Head of caudate nucleus (tissue), 42 donors: ENCODE results near the gene WDR5B.
"Not testable (repeated sequence)": the region's sequence is repeated elsewhere in the genome, so short reads cannot be mapped to it uniquely, and the experiment has no call there.

ENCODE experiments used
- DNase-seq, 42 donors: peaks; one replicate each; pipeline versions ENCODE4 v3.0.0 to v3.0.0-alpha.2; 2020 to 2021; ENCODE audit warnings: mixed read lengths in 7 of 42
- intact Hi-C: fragments of 100-400 bp; cut with DNase I; formaldehyde crosslinking; loops from one replicate; pipeline ENCODE4 v1.15.0; 2022

The WDR5B gene

DNA sequence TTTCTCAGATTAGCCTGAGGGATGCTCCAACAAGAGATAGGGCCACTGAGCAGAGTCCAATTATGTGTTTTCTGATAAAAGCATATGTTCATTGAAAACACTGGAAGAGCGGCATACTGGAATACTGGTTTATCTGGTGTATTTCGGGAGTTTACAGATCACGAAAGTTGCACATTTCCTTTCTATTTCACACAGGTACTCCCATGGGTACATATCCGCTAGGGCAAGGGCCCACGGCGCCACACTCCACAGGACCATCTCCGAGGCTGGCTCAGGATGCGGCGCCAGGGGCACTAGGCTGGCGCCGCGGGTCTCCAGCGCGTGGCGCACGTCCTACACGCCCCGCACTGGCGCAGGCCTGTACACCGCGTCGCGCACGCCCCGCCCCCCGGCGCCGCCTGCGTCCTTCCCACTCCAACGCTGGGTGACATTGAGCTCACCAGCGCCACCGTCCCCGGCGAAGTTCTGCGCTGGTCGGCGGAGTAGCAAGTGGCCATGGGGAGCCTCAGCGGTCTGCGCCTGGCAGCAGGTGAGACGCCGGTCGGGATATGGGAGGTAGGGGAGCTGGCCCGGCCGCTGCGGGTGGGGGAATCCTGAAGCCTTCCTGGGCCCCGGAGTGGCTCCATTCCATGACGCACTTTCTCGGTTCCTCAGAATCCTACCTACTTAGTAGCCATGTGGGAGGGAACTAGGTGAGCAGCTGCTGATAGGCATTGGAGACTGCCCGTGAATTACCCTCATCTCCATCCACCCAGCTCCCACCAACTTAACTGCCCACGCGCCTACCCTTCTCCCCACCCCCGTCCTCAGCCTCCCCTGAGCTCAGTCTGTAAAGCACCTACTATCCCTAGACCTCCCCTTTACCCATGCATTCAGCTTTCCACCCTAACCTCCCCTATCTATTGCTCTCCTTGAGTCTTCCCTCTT, 31.8 kb downstream of the WDR5B start, which contains the start of gene FAM162A:
Gene FAM162A (plus strand): TSS at position 412 of the 927 bp plus-strand sequence. CDS start 84 bp downstream, at position 496.
- peak; percentile 85 to 98 (median 95) for DNase-seq
- intact Hi-C loops: no loop called here

DNA sequence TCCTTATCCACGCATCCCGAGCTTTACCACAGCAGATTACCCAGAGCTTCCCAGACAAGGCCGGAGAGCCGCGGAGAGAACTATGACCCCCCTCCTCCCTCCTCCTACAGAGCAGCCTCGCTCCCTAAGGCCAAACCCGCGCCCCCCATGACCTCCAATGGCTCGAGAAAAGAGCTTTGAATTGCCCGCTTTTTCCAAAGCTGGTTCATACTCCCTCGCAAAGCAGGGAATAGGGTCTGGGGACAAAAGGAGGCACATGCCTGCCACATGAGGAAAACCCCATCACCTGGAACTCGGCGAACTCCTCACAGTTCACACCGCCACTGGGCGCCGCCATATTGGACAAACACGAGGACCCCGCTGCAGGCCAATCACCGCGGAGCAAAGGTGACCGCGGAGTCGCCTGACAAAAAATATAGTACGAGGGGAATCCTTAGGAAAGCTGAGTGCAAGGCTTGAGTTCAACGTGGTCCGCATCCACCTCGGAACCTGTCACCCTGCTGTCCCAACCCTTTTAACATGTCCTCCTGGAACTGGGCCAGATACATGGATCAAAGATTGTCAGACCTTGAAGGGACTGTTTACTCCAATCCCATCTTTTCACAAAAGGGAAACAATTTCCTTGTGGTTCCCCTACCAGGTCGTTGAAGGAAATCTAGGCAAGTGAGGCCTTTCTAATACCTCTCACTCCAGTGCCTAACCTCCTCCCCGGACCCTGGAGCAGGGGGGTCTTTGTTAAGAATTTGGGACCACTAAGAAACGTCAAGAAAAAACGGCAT, 32.8 kb downstream of the WDR5B start, which contains the start of gene MIX23:
Gene MIX23 (minus strand): TSS at position 344 of the 779 bp plus-strand sequence. CDS start 7 bp downstream, at position 337.
- intact Hi-C loops: no loop called here
- DNase-seq: peak; percentile 79 to 95 (median 89)

DNA sequence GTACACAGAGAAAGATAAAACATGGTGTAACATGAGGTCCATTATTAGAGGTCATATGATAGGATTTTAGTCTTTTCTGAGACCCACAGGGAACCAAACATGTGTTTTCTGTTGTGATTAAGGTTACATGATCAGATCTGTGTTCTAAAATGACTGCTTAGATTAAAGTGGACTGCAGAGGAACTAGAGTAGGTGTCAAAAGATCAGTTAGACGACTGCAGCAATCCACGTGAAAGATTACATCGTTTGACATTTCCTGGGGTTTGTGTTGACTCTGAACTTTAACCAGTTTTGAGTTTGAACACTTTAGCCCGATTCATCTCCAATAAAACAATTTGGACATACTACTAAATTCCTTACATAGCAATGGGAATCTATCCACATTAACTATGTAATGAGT, 37.9 kb downstream of the WDR5B start:
- no peak for DNase-seq
- intact Hi-C loops: no loop called here

GRCh38 chr3:122374034-122374433, 41.8 kb downstream of the WDR5B start:
- no peak for DNase-seq
- intact Hi-C loops: no loop called here

GRCh38 chr3:122366379-122366749, 49.5 kb downstream of the WDR5B start:
- intact Hi-C loops: no loop called here
- DNase-seq: no peak

DNA sequence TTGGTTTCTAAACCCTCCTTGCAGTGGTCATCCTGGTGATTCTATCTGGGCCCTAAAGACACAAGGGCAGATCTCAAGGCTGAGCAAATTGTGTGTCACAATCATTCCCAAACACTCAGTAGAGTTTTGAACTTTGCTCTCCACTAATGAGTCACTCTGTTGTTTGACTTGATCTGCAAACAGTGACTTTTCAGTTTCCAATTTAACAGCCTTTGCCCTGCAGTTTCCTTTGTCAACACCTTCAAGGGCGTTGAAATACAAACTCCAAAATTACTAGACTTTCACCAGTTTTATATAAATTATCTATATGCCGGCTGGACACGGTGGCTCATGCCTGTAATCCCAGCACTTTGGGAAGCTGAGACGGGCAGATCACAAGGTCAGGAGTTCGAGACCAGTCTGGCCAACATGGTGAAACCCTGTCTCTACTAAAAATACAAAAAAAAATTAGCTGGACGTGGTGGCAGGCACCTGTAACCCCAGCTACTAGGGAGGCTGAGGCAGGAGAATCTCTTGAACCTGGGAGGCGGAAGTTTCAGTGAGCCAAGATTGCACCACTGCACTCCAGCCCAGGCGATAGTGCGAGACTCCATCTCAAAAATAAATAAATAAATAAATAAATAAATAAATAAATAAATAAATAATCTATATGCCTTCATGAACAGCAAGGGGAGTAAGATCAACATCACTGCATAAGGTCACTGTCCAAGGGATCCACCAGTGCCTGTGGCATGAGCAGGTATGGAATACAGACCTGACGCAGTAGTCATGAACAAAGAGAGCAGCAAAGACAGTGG, 50.1 kb downstream of the WDR5B start:
- intact Hi-C loops, DNase-seq: not testable (repeated sequence)

DNA sequence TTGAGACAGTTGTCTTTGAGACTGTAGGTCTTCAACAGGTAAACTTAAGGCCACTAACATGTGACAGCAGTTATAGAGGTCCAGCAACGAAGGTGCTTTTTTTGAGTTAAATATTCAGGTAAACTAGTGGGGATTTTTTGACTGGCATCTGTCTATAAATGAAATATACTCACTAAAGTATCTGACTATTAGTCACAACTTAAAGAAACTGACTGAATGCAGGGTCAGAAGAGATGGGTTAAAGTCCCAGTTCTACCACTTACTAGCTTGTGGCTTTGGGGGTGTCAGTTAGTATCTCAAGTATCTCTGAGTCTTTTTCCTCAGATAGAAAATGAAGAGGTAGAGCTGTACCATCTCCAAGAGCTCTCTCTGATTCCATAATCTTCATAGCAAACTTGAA, 50.8 kb downstream of the WDR5B start:
- DNase-seq: no peak
- intact Hi-C loops: no loop called here

DNA sequence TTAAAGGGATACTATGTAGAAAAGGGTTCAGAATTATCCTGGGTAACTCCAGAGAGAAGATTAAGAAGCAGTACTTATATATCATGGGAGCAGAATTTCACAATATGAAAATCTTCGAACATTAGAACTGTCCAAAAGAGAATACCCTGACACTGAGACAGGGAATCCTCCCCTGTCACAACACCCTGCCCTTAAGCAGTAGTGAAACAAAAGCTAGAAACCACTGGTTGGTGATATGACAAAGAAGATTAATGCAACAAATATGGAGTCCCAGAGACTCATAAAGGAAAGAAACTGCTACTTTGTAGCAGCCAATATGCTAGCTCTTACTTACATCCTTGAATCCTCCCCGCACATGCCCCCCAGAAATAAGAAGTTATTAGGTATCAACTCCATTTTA, 51.4 kb downstream of the WDR5B start:
- no peak for DNase-seq
- intact Hi-C loops: no loop called here
